Breast epithelium (tissue), 4 donors: ENCODE results near the gene SPG7. TPM values are rescaled to one million over a fixed set of nuclear protein-coding genes. Genes with fewer than 3 reads are reported as not detected.

Experiments used
- DNase-seq, 2 donors: peaks; one replicate each; pipeline ENCODE4 v3.0.0-alpha.2; 2019; ENCODE audit warnings: low spot score in 2 of 2
- H3K27ac ChIP-seq, 2 donors: fragments of 200-600 bp; sonication (generic) in 1 of 2; one replicate each; pipeline ENCODE4 v1.5.1; 2016 to 2019; ENCODE audit warnings: mild to moderate bottlenecking in 1 of 2
- H3K27me3 ChIP-seq, 2 donors: fragments of 200-600 bp; sonication (generic) in 1 of 2; one replicate each; pipeline versions ENCODE4 v1.5.1 to v1.6.0; 2017 to 2019; ENCODE audit warnings: control low read depth in 1 of 2, mild to moderate bottlenecking in 1 of 2
- H3K36me3 ChIP-seq: fragments of 200-600 bp; one replicate; pipeline ENCODE4 v1.5.1; 2019
- H3K4me1 ChIP-seq, 2 donors: fragments of 200-600 bp; sonication (generic); one replicate each; pipeline ENCODE4 v1.5.1; 2016 to 2019; ENCODE audit warnings: control low read depth in 1 of 2
- H3K4me3 ChIP-seq, 3 donors: fragments of 200-600 bp; sonication (generic); 1 replicate in 2 of 3; 2 replicates in 1 of 3; pipeline ENCODE4 v1.5.1; 2016 to 2019; ENCODE audit warnings: mild to moderate bottlenecking in 3 of 3, moderate library complexity in 2 of 3
- H3K9me3 ChIP-seq, 2 donors: fragments of 200-600 bp; sonication (generic) in 1 of 2; one replicate each; pipeline ENCODE4 v1.5.1; 2016 to 2019; ENCODE audit warnings: control low read depth in 1 of 2
- POLR2A ChIP-seq: fragments of 450-650 bp; IDR thresholded peaks from one replicate; pipeline ENCODE4 v1.6.1; 2016; ENCODE audit warnings: antibody characterized with exemption, mild to moderate bottlenecking, moderate library complexity
- POLR2AphosphoS5 ChIP-seq, 3 donors: sonication (generic); formaldehyde crosslinking; IDR thresholded peaks; one replicate each; pipeline ENCODE4 v1.6.1; 2017; ENCODE audit warnings: antibody characterized with exemption in 3 of 3
- intact Hi-C: fragments of 100-400 bp; cut with DNase I; formaldehyde crosslinking; loops from one replicate; pipeline ENCODE4 v1.15.1; 2023; ENCODE audit warnings: low total_unique reads
- total RNA-seq, 3 donors: library from RNA; depleted of rRNA; stranded (reverse); fragments of >200 nt; gene quantifications; one replicate each; pipeline ENCODE4 v1.1.0, GENCODE V29; 2016
- TF ChIP-seq, protein P1 (sequence below), 3 donors: fragments of 450-650 bp; IDR thresholded peaks; one replicate each; pipeline ENCODE4 v1.5.1; 2016 to 2017; ENCODE audit warnings: antibody characterized with exemption in 3 of 3, mild to moderate bottlenecking in 3 of 3, moderate library complexity in 3 of 3

Gene SPG7
- total RNA-seq, 3 donors from 2014 or later = 104 to 126 (median 118) TPM

DNA sequence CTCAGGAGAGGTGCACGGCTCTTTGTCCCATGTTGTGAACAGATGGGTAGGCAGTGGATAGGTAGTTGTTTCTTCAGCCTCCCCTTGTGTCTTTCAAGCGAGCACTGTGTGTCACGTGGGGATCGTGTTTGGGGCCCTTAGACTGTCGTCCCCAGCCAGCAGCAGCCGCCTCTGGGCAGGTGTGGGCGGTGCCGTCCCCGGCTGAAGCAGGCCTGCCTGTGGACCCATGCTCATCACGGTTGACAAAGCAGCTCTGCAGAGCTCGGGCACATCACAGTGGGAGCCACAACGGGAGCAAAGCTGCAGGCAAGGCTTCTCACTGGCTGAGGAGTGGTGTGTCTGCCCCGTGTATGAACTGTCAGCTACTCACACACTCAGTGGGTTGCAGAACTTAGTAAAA is 47.6 kb downstream of the SPG7 start:
- H3K27ac ChIP-seq = no peak overlapping the region
- no peaks in the 10 kb centered on the region for H3K4me1 ChIP-seq
- H3K4me3 ChIP-seq = no peak overlapping the region
- intact Hi-C loops = loop anchor here (5.0 to 10.0 kb wide), 2 partner anchors 51 to 1893 kb away; partner anchors contain the start of gene SPG7
- no peak for DNase-seq
- TF ChIP-seq, protein P1, sequence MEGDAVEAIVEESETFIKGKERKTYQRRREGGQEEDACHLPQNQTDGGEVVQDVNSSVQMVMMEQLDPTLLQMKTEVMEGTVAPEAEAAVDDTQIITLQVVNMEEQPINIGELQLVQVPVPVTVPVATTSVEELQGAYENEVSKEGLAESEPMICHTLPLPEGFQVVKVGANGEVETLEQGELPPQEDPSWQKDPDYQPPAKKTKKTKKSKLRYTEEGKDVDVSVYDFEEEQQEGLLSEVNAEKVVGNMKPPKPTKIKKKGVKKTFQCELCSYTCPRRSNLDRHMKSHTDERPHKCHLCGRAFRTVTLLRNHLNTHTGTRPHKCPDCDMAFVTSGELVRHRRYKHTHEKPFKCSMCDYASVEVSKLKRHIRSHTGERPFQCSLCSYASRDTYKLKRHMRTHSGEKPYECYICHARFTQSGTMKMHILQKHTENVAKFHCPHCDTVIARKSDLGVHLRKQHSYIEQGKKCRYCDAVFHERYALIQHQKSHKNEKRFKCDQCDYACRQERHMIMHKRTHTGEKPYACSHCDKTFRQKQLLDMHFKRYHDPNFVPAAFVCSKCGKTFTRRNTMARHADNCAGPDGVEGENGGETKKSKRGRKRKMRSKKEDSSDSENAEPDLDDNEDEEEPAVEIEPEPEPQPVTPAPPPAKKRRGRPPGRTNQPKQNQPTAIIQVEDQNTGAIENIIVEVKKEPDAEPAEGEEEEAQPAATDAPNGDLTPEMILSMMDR (IDR thresholded peaks at IDR 0.05) = no peak
- no peak for TF ChIP-seq POLR2AphosphoS5 (IDR thresholded peaks at IDR 0.05)
- TF ChIP-seq POLR2A = no peak
- no peaks in the 10 kb centered on the region for H3K9me3 ChIP-seq
- H3K27me3 ChIP-seq = no peaks in the 10 kb centered on the region
- H3K36me3 ChIP-seq = peaks cover 5% of the 10 kb centered on the region

DNA sequence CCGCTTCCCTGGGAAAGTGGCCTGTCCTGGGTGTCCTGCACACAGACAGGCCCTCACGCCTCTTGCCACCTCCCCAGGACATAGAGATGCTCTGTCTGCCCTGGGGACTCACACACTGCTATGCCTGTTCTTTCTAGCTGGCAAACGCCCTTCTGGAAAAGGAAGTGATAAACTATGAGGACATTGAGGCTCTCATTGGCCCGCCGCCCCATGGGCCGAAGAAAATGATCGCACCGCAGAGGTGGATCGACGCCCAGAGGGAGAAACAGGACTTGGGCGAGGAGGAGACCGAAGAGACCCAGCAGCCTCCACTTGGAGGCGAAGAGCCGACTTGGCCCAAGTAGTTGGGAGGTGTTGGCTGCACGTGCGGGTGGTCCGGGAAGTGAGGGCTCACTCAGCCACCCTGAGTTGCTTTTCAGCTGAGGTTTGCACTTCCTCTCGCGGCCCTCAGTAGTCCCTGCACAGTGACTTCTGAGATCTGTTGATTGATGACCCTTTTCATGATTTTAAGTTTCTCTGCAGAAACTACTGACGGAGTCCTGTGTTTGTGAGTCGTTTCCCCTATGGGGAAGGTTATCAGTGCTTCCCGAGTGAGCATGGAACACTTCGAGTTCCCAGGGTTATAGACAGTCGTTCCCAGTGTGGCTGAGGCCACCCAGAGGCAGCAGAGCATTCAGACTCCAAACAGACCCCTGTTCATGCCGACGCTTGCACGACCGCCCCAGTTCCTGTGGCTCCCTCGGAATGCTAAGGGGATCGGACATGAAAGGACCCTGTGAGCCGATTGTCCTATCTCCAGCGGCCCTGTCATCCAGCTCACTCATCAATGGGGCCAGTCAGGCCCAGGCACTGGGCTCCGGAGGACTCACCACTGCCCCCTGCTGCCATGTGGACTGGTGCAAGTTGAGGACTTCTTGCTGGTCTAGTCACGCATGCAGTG is 48.8 kb downstream of the SPG7 start:
- no peak for TF ChIP-seq POLR2A
- TF ChIP-seq, protein P1 (IDR thresholded peaks at IDR 0.05) = peak in 2 of 3 donors; percentile 58 to 69
- TF ChIP-seq POLR2AphosphoS5 (IDR thresholded peaks at IDR 0.05) = no peak
- H3K4me3 ChIP-seq = no peak overlapping the region
- no peak overlapping the region for H3K27ac ChIP-seq
- DNase-seq = peak in 1 of 2 donors; percentile 76
- no peaks in the 10 kb centered on the region for H3K4me1 ChIP-seq
- H3K27me3 ChIP-seq = no peaks in the 10 kb centered on the region
- intact Hi-C loops = loop anchor here (5.0 to 10.0 kb wide), 2 partner anchors 52 to 1895 kb away; partner anchors contain the start of gene SPG7
- H3K9me3 ChIP-seq = no peaks in the 10 kb centered on the region
- H3K36me3 ChIP-seq = peaks cover 3% of the 10 kb centered on the region

DNA sequence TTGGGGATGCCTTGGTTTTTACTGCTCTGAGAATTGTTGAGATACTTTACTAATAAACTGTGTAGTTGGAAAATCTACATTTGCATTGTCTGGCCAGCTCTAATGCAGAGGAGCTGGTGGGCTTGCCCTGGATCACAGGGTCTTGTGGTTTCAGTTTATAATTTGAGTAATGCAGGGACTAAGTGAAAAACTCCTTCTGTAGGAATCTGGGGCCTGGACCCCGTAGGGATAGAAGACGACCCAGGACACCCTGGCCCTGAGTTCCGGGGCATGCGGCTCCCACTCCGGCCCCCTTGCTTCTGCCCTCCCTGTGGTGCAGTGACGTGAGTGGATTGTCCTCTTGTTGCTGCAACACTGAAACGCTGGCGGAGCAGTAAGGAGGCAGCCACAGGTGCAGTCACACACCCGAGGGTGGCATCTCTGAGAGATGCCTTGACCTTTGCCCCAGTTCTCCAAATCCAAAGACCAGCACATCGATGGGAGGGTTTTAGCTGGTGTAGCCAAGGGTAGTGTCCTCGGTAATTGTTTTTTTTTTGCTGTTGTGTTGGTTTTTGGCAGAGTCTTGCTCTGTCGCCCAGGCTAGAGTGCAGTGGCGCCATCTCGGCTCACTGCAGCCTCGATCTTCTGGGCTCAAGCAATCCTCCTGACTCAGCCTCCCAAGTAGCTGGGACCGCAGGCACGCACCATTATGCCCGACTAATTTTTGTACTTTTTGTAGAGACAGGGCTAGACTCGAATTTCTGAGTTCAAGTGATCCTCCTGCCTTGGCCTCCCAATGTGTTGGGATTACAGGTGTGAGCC is 49.7 kb downstream of the SPG7 start:
- Histone ChIP-seq H3K27me3 (no peaks in the 10 kb centered on the region), H3K9me3 (no peaks in the 10 kb centered on the region), H3K4me1 (no peaks in the 10 kb centered on the region), H3K4me3 (no peak overlapping the region), H3K27ac (no peak overlapping the region), H3K36me3 (no peaks in the 10 kb centered on the region)
- no peak for TF ChIP-seq POLR2A
- TF ChIP-seq POLR2AphosphoS5 (IDR thresholded peaks at IDR 0.05) = no peak
- TF ChIP-seq, protein P1 (IDR thresholded peaks at IDR 0.05) = no peak
- intact Hi-C loops = loop anchor here (5.0 to 10.0 kb wide), 2 partner anchors 53 to 1896 kb away; partner anchors contain the start of gene SPG7
- DNase-seq = no peak

DNA sequence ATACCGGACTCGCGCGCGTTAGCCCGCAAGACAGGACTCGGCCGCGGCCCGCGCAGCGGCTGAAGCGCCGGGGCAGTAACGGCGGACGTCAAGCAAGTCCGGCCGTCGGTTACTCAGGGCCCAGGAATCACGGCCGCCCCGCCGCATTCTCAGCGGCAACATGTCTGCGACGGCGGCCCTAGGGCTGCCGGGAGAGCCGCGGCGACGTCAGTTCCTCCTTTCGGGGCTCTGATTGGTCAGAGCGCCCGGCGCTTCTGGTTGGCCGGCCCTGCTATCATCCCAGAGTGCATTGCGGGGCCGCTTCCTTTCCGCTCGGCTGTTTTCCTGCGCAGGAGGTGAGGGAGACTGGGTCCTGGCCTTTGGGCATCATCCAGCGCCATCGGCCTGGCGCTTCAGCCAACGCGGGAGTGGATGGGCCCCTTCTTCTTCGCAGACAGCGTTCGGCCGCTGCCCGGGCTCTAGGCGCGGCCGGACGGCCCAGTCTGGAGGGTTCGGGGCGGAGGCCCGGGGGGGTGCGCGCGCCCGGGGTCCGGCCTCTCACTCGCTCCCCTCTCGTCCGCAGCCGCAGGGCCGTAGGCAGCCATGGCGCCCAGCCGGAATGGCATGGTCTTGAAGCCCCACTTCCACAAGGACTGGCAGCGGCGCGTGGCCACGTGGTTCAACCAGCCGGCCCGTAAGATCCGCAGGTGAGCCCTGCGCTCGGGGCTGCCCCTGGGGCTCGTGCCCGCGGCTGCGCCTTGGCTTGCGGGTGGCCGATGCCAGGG is 52.4 kb downstream of the SPG7 start, which contains the start of gene RPL13:
Gene RPL13, plus strand, starts transcription at position 305 of the 764 bp plus-strand sequence. Its CDS starts 278 bp downstream, at position 583.
- TF ChIP-seq POLR2A = peak; percentile 95
- TF ChIP-seq, protein P1 (IDR thresholded peaks at IDR 0.05) = peak in 1 of 3 donors; percentile 6
- TF ChIP-seq POLR2AphosphoS5 (IDR thresholded peaks at IDR 0.05) = peak; percentile 95 to 96 (median 96)
- Histone ChIP-seq H3K4me1 (peaks cover 5 to 7% of the 10 kb centered on the region in 2 donors), H3K9me3 (no peaks in the 10 kb centered on the region), H3K27ac (peak within 1 kb of the TSS; percentile 96 to 97), H3K27me3 (no peaks in the 10 kb centered on the region), H3K4me3 (peak within 1 kb of the TSS; percentile 78 to 86 (median 85)), H3K36me3 (no peaks in the 10 kb centered on the region)
- peak; percentile 95 to 97 for DNase-seq
- intact Hi-C loops = loop anchor here (5.0 kb wide), 1 partner anchor 302 kb away; no protein-coding TSS in a partner anchor
